ENCODE data around the gene SNRPF. TPM values are rescaled to one million over a fixed set of nuclear protein-coding genes. Genes with fewer than 3 reads are reported as not detected.

SNRPF gene
- total and polyA plus RNA-seq, 2 of the 8 experiments (the other 6 are each of a cell fraction or from before 2014, with no cell fraction given) = 58.5 to 79.7 TPM

DNA sequence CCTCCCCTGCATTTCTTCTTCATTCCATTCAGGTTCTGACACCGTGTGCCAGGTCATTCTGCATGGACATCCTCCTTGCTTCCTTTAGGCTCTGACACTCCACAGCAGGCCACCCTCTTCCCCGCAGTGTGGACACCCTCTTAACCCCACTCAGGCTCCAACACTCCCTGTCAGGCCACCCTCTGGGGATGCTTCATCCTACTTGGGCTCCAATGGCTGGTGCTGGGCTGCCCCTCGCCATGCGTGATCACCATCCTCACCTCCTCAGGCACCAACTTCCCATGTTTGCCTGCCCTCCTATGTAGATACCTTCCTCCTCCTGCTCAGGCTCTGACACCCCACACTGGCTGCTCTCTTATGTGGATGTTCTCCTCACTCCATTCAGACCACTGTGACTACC is 6.6 kb upstream of the SNRPF start (continued):
- TF ChIP-seq, protein P1, sequence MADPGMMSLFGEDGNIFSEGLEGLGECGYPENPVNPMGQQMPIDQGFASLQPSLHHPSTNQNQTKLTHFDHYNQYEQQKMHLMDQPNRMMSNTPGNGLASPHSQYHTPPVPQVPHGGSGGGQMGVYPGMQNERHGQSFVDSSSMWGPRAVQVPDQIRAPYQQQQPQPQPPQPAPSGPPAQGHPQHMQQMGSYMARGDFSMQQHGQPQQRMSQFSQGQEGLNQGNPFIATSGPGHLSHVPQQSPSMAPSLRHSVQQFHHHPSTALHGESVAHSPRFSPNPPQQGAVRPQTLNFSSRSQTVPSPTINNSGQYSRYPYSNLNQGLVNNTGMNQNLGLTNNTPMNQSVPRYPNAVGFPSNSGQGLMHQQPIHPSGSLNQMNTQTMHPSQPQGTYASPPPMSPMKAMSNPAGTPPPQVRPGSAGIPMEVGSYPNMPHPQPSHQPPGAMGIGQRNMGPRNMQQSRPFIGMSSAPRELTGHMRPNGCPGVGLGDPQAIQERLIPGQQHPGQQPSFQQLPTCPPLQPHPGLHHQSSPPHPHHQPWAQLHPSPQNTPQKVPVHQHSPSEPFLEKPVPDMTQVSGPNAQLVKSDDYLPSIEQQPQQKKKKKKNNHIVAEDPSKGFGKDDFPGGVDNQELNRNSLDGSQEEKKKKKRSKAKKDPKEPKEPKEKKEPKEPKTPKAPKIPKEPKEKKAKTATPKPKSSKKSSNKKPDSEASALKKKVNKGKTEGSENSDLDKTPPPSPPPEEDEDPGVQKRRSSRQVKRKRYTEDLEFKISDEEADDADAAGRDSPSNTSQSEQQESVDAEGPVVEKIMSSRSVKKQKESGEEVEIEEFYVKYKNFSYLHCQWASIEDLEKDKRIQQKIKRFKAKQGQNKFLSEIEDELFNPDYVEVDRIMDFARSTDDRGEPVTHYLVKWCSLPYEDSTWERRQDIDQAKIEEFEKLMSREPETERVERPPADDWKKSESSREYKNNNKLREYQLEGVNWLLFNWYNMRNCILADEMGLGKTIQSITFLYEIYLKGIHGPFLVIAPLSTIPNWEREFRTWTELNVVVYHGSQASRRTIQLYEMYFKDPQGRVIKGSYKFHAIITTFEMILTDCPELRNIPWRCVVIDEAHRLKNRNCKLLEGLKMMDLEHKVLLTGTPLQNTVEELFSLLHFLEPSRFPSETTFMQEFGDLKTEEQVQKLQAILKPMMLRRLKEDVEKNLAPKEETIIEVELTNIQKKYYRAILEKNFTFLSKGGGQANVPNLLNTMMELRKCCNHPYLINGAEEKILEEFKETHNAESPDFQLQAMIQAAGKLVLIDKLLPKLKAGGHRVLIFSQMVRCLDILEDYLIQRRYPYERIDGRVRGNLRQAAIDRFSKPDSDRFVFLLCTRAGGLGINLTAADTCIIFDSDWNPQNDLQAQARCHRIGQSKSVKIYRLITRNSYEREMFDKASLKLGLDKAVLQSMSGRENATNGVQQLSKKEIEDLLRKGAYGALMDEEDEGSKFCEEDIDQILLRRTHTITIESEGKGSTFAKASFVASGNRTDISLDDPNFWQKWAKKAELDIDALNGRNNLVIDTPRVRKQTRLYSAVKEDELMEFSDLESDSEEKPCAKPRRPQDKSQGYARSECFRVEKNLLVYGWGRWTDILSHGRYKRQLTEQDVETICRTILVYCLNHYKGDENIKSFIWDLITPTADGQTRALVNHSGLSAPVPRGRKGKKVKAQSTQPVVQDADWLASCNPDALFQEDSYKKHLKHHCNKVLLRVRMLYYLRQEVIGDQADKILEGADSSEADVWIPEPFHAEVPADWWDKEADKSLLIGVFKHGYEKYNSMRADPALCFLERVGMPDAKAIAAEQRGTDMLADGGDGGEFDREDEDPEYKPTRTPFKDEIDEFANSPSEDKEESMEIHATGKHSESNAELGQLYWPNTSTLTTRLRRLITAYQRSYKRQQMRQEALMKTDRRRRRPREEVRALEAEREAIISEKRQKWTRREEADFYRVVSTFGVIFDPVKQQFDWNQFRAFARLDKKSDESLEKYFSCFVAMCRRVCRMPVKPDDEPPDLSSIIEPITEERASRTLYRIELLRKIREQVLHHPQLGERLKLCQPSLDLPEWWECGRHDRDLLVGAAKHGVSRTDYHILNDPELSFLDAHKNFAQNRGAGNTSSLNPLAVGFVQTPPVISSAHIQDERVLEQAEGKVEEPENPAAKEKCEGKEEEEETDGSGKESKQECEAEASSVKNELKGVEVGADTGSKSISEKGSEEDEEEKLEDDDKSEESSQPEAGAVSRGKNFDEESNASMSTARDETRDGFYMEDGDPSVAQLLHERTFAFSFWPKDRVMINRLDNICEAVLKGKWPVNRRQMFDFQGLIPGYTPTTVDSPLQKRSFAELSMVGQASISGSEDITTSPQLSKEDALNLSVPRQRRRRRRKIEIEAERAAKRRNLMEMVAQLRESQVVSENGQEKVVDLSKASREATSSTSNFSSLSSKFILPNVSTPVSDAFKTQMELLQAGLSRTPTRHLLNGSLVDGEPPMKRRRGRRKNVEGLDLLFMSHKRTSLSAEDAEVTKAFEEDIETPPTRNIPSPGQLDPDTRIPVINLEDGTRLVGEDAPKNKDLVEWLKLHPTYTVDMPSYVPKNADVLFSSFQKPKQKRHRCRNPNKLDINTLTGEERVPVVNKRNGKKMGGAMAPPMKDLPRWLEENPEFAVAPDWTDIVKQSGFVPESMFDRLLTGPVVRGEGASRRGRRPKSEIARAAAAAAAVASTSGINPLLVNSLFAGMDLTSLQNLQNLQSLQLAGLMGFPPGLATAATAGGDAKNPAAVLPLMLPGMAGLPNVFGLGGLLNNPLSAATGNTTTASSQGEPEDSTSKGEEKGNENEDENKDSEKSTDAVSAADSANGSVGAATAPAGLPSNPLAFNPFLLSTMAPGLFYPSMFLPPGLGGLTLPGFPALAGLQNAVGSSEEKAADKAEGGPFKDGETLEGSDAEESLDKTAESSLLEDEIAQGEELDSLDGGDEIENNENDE (IDR thresholded peaks at IDR 0.05; ENCODE audit: insufficient replicate concordance, low read length) = no peak
- no peak for TF ChIP-seq SP4 (IDR thresholded peaks at IDR 0.05; ENCODE audit: low read length)
- TF ChIP-seq TEAD4 (IDR thresholded peaks at IDR 0.05; ENCODE audit: low read depth, low read length) = no peak
- TF ChIP-seq GABPA (IDR thresholded peaks at IDR 0.05; ENCODE audit: borderline replicate concordance, insufficient read depth, low read length) = no peak
- TF ChIP-seq CBX8 (IDR thresholded peaks at IDR 0.05; ENCODE audit: borderline replicate concordance, low read depth, low read length) = no peak
- no peak for TF ChIP-seq SIN3A (conservative IDR thresholded peaks at IDR 0.05 in 1 of 2, IDR thresholded peaks at IDR 0.05 in 1 of 2; ENCODE audit: low read depth in 1 of 2, low read length in 2 of 2)
- no peak for TF ChIP-seq CHD2 (IDR thresholded peaks at IDR 0.05; ENCODE audit: low read length)
- no peak for TF ChIP-seq SP1 (IDR thresholded peaks at IDR 0.05; ENCODE audit: low read depth, low read length)
- TF ChIP-seq RNF2 (IDR thresholded peaks at IDR 0.05; ENCODE audit: borderline replicate concordance, low read depth, low read length, missing control alignments, poor library complexity, severe bottlenecking) = no peak
